Measurements from ENCODE around the gene MAP7D1.

Gene MAP7D1

GRCh38 chr1:36177589-36178431, 21.9 kb downstream of the MAP7D1 start:
- DNase-seq (ENCODE audit: low read depth): no peak
- H3K4me3 ChIP-seq (ENCODE audit: low read depth, low read length): no peak overlapping the region
- TF ChIP-seq CTCF (IDR thresholded peaks at IDR 0.05; ENCODE audit: low read depth, low read length) (no peak), POLR2A (IDR thresholded peaks at IDR 0.05; ENCODE audit: extremely low read depth, insufficient read length) (no peak), MYC (IDR thresholded peaks at IDR 0.05; ENCODE audit: low read depth, low read length) (no peak), MAX (IDR thresholded peaks at IDR 0.05; ENCODE audit: low read depth, low read length) (no peak)

GRCh38 chr1:36178471-36179219, 22.7 kb downstream of the MAP7D1 start:
- no peak overlapping the region for H3K4me3 ChIP-seq (ENCODE audit: low read depth, low read length)
- no peak for DNase-seq (ENCODE audit: low read depth)
- no peak for TF ChIP-seq POLR2A (IDR thresholded peaks at IDR 0.05; ENCODE audit: extremely low read depth, insufficient read length)
- TF ChIP-seq CTCF (IDR thresholded peaks at IDR 0.05; ENCODE audit: low read depth, low read length): no peak

GRCh38 chr1:36179220-36179600, 23.2 kb downstream of the MAP7D1 start:
- H3K4me3 ChIP-seq (ENCODE audit: low read depth, low read length): no peak overlapping the region
- no peak for DNase-seq (ENCODE audit: low read depth)
- no peak for TF ChIP-seq MAX (IDR thresholded peaks at IDR 0.05; ENCODE audit: low read depth, low read length)
- no peak for TF ChIP-seq POLR2A (IDR thresholded peaks at IDR 0.05; ENCODE audit: extremely low read depth, insufficient read length)
- no peak for TF ChIP-seq CTCF (IDR thresholded peaks at IDR 0.05; ENCODE audit: low read depth, low read length)
- no peak for TF ChIP-seq MYC (IDR thresholded peaks at IDR 0.05; ENCODE audit: low read depth, low read length)

- H3K4me3 ChIP-seq (ENCODE audit: low read depth, low read length): no peak overlapping the region
- no peak for TF ChIP-seq MYC (IDR thresholded peaks at IDR 0.05; ENCODE audit: low read depth, low read length)
- no peak for TF ChIP-seq POLR2A (IDR thresholded peaks at IDR 0.05; ENCODE audit: extremely low read depth, insufficient read length)
- TF ChIP-seq MAX (IDR thresholded peaks at IDR 0.05; ENCODE audit: low read depth, low read length): no peak
- TF ChIP-seq CTCF (IDR thresholded peaks at IDR 0.05; ENCODE audit: low read depth, low read length): no peak
- DNase-seq (ENCODE audit: low read depth): no peak
Measured at GRCh38 chr1:36182734-36183133, 26.8 kb downstream of the MAP7D1 start.

GRCh38 chr1:36183309-36183856, 27.4 kb downstream of the MAP7D1 start:
- H3K4me3 ChIP-seq (ENCODE audit: low read depth, low read length): no peak overlapping the region
- DNase-seq (ENCODE audit: low read depth): no peak
- TF ChIP-seq MAX (IDR thresholded peaks at IDR 0.05; ENCODE audit: low read depth, low read length) (no peak), MYC (IDR thresholded peaks at IDR 0.05; ENCODE audit: low read depth, low read length) (no peak), POLR2A (IDR thresholded peaks at IDR 0.05; ENCODE audit: extremely low read depth, insufficient read length) (no peak), CTCF (IDR thresholded peaks at IDR 0.05; ENCODE audit: low read depth, low read length) (no peak)
